Liver (tissue), 9 donors: ENCODE results near the gene CCDC15. TPM values are rescaled to one million over a fixed set of nuclear protein-coding genes. Genes with fewer than 3 reads are reported as not detected.

Experiments used
- DNase-seq: peaks from one replicate; pipeline ENCODE4 v3.0.0-alpha.2; 2017; ENCODE audit warnings: low spot score
- H3K27ac ChIP-seq, 2 donors: one replicate each; pipeline ENCODE4 v1.7.0; 2013; ENCODE audit warnings: inconsistent platforms in 2 of 2, low read length in 2 of 2, control low read depth in 1 of 2, low read depth in 1 of 2, mild to moderate bottlenecking in 1 of 2
- H3K27me3 ChIP-seq, 4 donors: one replicate each; pipeline versions ENCODE4 v1.6.1 to v1.7.0; 2013; ENCODE audit warnings: low read length in 3 of 4, inconsistent platforms in 1 of 4, mild to moderate bottlenecking in 1 of 4, moderate library complexity in 1 of 4; ENCODE audit not compliant: control insufficient read depth in 4 of 4, insufficient read depth in 4 of 4
- H3K36me3 ChIP-seq, 4 donors: one replicate each; pipeline versions ENCODE4 v1.6.1 to v1.7.0; 2013; ENCODE audit warnings: low read length in 3 of 4, mild to moderate bottlenecking in 3 of 4, low read depth in 1 of 4, moderate library complexity in 1 of 4; ENCODE audit not compliant: control insufficient read depth in 4 of 4, insufficient read depth in 3 of 4
- H3K4me1 ChIP-seq, 4 donors: one replicate each; pipeline versions ENCODE4 v1.6.1 to v1.7.0; 2013; ENCODE audit warnings: low read length in 3 of 4, mild to moderate bottlenecking in 3 of 4, moderate library complexity in 1 of 4; ENCODE audit not compliant: control insufficient read depth in 4 of 4, insufficient read depth in 4 of 4
- H3K4me3 ChIP-seq, 3 donors: one replicate each; pipeline versions ENCODE4 v1.6.1 to v1.7.0; 2013; ENCODE audit warnings: low read length in 3 of 3, control low read depth in 1 of 3, low read depth in 1 of 3, mild to moderate bottlenecking in 1 of 3
- H3K9ac ChIP-seq, 2 donors: one replicate each; pipeline ENCODE4 v1.7.0; 2013; ENCODE audit warnings: low read length in 2 of 2, mild to moderate bottlenecking in 2 of 2, moderate library complexity in 2 of 2, control low read depth in 1 of 2, low read depth in 1 of 2
- H3K9me3 ChIP-seq, 4 donors: one replicate each; pipeline versions ENCODE4 v1.6.1 to v1.7.0; 2013; ENCODE audit warnings: low read length in 3 of 4; ENCODE audit not compliant: control insufficient read depth in 4 of 4
- EGR1 ChIP-seq, 2 donors: IDR thresholded peaks; 2 replicates each; pipeline ENCODE4 v1.6.1; 2016 to 2018; ENCODE audit warnings: antibody characterized with exemption in 2 of 2, low read depth in 2 of 2
- FOXA1 ChIP-seq: IDR thresholded peaks from 2 replicates; pipeline ENCODE4 v1.6.1; 2016; ENCODE audit warnings: antibody characterized with exemption
- FOXA2 ChIP-seq: IDR thresholded peaks from 2 replicates; pipeline ENCODE4 v1.6.1; 2016; ENCODE audit warnings: antibody characterized with exemption
- GABPA ChIP-seq, 2 donors: IDR thresholded peaks in 1 of 2; conservative IDR thresholded peaks in 1 of 2; 2 replicates each; pipeline ENCODE4 v1.6.1; 2016; ENCODE audit warnings: antibody characterized with exemption in 2 of 2, mild to moderate bottlenecking in 1 of 2, moderate library complexity in 1 of 2
- HNF4A ChIP-seq, 2 donors: conservative IDR thresholded peaks; 2 replicates each; pipeline ENCODE4 v1.6.1; 2016; ENCODE audit warnings: antibody characterized with exemption in 2 of 2, mild to moderate bottlenecking in 2 of 2
- HNF4G ChIP-seq: IDR thresholded peaks from 2 replicates; pipeline ENCODE4 v1.6.1; 2016; ENCODE audit warnings: antibody characterized with exemption
- JUND ChIP-seq, 2 donors: IDR thresholded peaks; 2 replicates each; pipeline ENCODE4 v1.6.1; 2016; ENCODE audit warnings: antibody characterized with exemption in 2 of 2
- NR2F2 ChIP-seq: IDR thresholded peaks from 2 replicates; pipeline ENCODE4 v1.6.1; 2016; ENCODE audit warnings: antibody characterized with exemption
- RAD21 ChIP-seq, 2 donors: IDR thresholded peaks; 2 replicates each; pipeline ENCODE4 v1.6.1; 2016; ENCODE audit warnings: antibody characterized with exemption in 2 of 2, mild to moderate bottlenecking in 2 of 2
- RXRA ChIP-seq, 2 donors: IDR thresholded peaks; 2 replicates each; pipeline ENCODE4 v1.6.1; 2017 to 2018; ENCODE audit warnings: antibody characterized with exemption in 2 of 2, mild to moderate bottlenecking in 1 of 2
- SP1 ChIP-seq: IDR thresholded peaks from 2 replicates; pipeline ENCODE4 v1.6.1; 2018; ENCODE audit warnings: antibody characterized with exemption, mild to moderate bottlenecking
- TAF1 ChIP-seq: conservative IDR thresholded peaks from 2 replicates; pipeline ENCODE4 v1.6.1; 2016; ENCODE audit warnings: antibody characterized with exemption, mild to moderate bottlenecking
- YY1 ChIP-seq: IDR thresholded peaks from 2 replicates; pipeline ENCODE4 v1.6.1; 2016; ENCODE audit warnings: antibody characterized with exemption, mild to moderate bottlenecking
- WGBS: extraction: QIAGEN DNeasy Blood & Tissue Kit; methylation state at CpG from one replicate; pipeline ENCODE4 v1.1.7; 2013; 5-methylcytosine and 5-hydroxymethylcytosine counted together
- polyA plus RNA-seq, 2 donors: library from polyadenylated mRNA; stranded (reverse) in 1 of 2; unstranded in 1 of 2; fragments of 200-250 nt in 1 of 2; fragments of >200 nt in 1 of 2; fragmentation: Nextera tagmentation in 1 of 2; extraction: Ambion mirVana in 1 of 2; gene quantifications; one replicate each; pipeline versions ENCODE4 v1.2.1 to v1.2.3, GENCODE V29; 2013 to 2015
- total RNA-seq, 2 donors: library from RNA; depleted of rRNA; stranded (reverse); fragments of >200 nt; gene quantifications; one replicate each; pipeline ENCODE4 v1.2.3, GENCODE V29; 2014
- TF ChIP-seq, protein P1 (sequence below): IDR thresholded peaks from 2 replicates; pipeline ENCODE4 v1.6.1; 2016; ENCODE audit warnings: antibody characterized with exemption
- TF ChIP-seq, protein P2 (sequence below): IDR thresholded peaks from 2 replicates; pipeline ENCODE4 v1.6.1; 2016; ENCODE audit warnings: antibody characterized with exemption, mild to moderate bottlenecking
- TF ChIP-seq, protein P3 (sequence below): fragments of 150-350 bp; IDR thresholded peaks from 2 replicates; pipeline ENCODE4 v1.5.1; 2017; ENCODE audit warnings: improper control_type of control experiment, low read depth, low read length; ENCODE audit not compliant: missing input control
- TF ChIP-seq, protein P4 (sequence below): IDR thresholded peaks from 2 replicates; pipeline ENCODE4 v1.6.1; 2016; ENCODE audit warnings: antibody characterized with exemption
- TF ChIP-seq, protein P5 (sequence below): IDR thresholded peaks from 2 replicates; pipeline ENCODE4 v1.6.1; 2016; ENCODE audit warnings: antibody characterized with exemption
- donor health status: healthy.
- donor health status: healthy.
- donor health status: healthy.
- donor health status: healthy.
- donor health status: healthy.

CCDC15 gene
- total and polyA plus RNA-seq, 4 donors, result 0.35 to 3.5 (median 0.88) TPM

DNA sequence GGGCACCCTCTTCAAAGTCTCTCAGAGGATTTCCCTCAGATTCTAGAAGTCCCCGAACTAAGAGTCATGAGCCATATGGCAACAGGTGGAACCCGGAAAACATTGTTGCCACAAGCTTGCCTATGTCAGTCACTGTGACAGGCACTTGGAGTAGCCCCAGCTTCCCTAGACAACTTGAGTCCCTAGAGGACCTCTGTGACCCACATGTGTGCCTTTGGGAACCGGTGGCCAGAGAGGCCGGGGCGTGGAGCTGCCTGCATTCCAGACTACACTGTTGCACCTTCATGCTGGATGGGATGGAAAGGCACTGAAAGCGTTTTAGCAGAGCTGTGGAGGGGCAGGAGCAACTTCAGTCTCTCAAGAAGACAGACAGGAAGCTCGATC is 121.2 kb downstream of the CCDC15 start:
- Histone ChIP-seq H3K36me3 (no peaks in the 10 kb centered on the region), H3K9ac (no peak overlapping the region), H3K27me3 (no peaks in the 10 kb centered on the region), H3K9me3 (no peaks in the 10 kb centered on the region), H3K4me1 (no peaks in the 10 kb centered on the region), H3K27ac (no peak overlapping the region), H3K4me3 (no peak overlapping the region)
- WGBS, result 87% methylated on average over 7 of the region's 7 CpGs
- DNase-seq, result no peak
- TF ChIP-seq RXRA (IDR thresholded peaks at IDR 0.05) (no peak), HNF4A (conservative IDR thresholded peaks at IDR 0.05) (no peak), NR2F2 (no peak), GABPA (IDR thresholded peaks at IDR 0.05 in 1 of 2, conservative IDR thresholded peaks at IDR 0.05 in 1 of 2) (no peak), FOXA2 (no peak), TAF1 (no peak), SP1 (no peak), EGR1 (IDR thresholded peaks at IDR 0.05; ENCODE audit: low read depth in 2 of 2) (no peak), FOXA1 (no peak), HNF4G (no peak), RAD21 (IDR thresholded peaks at IDR 0.05) (no peak), YY1 (no peak), JUND (IDR thresholded peaks at IDR 0.05) (no peak)
- TF ChIP-seq, protein P1, sequence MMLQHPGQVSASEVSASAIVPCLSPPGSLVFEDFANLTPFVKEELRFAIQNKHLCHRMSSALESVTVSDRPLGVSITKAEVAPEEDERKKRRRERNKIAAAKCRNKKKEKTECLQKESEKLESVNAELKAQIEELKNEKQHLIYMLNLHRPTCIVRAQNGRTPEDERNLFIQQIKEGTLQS, result no peak
- TF ChIP-seq, protein P2, sequence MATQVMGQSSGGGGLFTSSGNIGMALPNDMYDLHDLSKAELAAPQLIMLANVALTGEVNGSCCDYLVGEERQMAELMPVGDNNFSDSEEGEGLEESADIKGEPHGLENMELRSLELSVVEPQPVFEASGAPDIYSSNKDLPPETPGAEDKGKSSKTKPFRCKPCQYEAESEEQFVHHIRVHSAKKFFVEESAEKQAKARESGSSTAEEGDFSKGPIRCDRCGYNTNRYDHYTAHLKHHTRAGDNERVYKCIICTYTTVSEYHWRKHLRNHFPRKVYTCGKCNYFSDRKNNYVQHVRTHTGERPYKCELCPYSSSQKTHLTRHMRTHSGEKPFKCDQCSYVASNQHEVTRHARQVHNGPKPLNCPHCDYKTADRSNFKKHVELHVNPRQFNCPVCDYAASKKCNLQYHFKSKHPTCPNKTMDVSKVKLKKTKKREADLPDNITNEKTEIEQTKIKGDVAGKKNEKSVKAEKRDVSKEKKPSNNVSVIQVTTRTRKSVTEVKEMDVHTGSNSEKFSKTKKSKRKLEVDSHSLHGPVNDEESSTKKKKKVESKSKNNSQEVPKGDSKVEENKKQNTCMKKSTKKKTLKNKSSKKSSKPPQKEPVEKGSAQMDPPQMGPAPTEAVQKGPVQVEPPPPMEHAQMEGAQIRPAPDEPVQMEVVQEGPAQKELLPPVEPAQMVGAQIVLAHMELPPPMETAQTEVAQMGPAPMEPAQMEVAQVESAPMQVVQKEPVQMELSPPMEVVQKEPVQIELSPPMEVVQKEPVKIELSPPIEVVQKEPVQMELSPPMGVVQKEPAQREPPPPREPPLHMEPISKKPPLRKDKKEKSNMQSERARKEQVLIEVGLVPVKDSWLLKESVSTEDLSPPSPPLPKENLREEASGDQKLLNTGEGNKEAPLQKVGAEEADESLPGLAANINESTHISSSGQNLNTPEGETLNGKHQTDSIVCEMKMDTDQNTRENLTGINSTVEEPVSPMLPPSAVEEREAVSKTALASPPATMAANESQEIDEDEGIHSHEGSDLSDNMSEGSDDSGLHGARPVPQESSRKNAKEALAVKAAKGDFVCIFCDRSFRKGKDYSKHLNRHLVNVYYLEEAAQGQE, result no peak
- TF ChIP-seq, protein P3, sequence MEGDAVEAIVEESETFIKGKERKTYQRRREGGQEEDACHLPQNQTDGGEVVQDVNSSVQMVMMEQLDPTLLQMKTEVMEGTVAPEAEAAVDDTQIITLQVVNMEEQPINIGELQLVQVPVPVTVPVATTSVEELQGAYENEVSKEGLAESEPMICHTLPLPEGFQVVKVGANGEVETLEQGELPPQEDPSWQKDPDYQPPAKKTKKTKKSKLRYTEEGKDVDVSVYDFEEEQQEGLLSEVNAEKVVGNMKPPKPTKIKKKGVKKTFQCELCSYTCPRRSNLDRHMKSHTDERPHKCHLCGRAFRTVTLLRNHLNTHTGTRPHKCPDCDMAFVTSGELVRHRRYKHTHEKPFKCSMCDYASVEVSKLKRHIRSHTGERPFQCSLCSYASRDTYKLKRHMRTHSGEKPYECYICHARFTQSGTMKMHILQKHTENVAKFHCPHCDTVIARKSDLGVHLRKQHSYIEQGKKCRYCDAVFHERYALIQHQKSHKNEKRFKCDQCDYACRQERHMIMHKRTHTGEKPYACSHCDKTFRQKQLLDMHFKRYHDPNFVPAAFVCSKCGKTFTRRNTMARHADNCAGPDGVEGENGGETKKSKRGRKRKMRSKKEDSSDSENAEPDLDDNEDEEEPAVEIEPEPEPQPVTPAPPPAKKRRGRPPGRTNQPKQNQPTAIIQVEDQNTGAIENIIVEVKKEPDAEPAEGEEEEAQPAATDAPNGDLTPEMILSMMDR, result no peak
- TF ChIP-seq, protein P4, sequence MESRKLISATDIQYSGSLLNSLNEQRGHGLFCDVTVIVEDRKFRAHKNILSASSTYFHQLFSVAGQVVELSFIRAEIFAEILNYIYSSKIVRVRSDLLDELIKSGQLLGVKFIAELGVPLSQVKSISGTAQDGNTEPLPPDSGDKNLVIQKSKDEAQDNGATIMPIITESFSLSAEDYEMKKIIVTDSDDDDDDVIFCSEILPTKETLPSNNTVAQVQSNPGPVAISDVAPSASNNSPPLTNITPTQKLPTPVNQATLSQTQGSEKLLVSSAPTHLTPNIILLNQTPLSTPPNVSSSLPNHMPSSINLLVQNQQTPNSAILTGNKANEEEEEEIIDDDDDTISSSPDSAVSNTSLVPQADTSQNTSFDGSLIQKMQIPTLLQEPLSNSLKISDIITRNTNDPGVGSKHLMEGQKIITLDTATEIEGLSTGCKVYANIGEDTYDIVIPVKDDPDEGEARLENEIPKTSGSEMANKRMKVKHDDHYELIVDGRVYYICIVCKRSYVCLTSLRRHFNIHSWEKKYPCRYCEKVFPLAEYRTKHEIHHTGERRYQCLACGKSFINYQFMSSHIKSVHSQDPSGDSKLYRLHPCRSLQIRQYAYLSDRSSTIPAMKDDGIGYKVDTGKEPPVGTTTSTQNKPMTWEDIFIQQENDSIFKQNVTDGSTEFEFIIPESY, result no peak
- TF ChIP-seq, protein P5, sequence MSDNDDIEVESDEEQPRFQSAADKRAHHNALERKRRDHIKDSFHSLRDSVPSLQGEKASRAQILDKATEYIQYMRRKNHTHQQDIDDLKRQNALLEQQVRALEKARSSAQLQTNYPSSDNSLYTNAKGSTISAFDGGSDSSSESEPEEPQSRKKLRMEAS, result no peak
